ENCODE measurements around the gene C2orf69. TPM values are rescaled to one million over a fixed set of nuclear protein-coding genes. Genes with fewer than 3 reads are reported as not detected.
A peak's percentile ranks its signal among the peaks of the same experiment; 100 is the strongest.

C2orf69 gene
- polyA plus RNA-seq, 3 donors: 10.2 to 12.6 (median 12.3) TPM

DNA sequence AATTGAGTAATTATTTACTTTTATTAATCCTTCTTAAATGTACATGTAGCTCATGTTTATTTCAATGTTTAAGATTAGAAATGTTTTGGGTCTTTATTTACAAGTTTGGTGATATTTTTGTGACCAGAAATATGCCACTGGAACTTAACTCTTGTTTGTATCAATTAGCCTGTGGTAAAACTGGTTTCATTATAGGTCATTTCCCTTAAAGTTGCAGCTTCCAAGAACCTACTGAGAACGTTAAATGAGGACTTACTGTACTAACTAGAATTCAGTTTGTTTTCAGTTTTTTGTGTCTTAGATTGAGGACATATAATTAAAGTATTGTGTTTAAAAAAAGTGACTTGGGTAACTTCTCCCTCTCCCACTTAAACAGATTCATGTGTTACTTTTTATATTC lies 39.9 kb downstream of the C2orf69 start:
- no peak for DNase-seq (ENCODE audit: extremely low read depth in 1 of 11, low read depth in 9 of 11, low spot score in 4 of 11)

DNA sequence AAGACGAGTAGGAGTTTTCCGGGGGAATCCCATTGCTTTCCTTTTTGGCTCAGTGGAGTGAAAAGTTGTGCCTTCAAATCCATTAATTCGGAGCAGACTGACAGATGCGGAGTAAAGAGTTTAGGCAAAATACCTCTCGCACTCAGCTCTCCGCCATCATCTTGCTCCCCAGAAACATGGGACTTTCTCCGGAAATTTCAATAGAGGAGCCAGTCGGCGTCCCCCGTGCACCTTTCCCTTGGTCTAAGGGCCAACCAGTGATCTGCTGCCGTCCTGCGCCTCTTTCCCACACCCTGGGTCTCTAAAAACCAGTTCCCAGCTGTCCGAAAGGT lies 43.9 kb downstream of the C2orf69 start:
- peak in 1 of 11 donors; percentile 45 for DNase-seq (ENCODE audit: extremely low read depth in 1 of 11, low read depth in 9 of 11, low spot score in 4 of 11)

DNA sequence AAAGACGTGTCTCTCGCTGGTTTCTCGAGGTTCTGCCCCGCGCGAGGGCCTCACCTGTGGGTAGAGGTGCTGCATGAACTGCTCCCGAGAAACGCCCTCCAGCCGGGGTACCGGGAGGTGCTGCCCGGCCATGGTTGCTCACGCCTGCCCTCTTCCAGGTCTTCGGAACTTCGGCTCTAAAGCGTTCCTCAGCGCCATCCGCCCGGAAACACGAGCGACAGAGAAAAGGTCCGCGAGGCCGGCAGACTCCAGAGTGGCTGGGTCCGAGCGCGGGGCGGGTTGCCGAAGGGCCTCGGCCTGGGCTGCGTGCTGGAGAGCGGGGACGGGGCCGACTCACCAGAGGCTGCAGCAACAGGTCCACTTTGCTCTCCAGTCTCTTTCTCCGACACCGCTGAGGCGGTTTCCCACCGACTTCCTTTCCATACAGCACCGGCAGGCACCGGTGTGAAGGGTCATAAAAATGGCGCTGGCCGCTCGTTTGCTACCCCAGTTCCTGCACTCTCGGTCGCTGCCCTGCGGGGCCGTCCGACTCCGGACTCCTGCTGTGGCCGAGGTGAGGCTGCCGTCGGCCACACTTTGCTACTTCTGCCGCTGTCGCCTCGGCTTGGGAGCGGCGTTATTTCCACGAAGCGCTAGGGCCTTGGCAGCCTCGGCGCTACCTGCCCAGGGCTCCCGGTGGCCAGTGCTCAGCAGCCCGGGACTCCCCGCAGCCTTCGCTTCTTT lies 44.4 kb downstream of the C2orf69 start, which contains the start of the genes MAIP1 and TYW5:
MAIP1 (plus strand) TSS at position 244 of the 723 bp plus-strand sequence; CDS start at position 461, 217 bp downstream.
TYW5 (minus strand) TSS at position 153 of the 723 bp plus-strand sequence; CDS start at position 132, 21 bp downstream.
- DNase-seq (ENCODE audit: extremely low read depth in 1 of 11, low read depth in 9 of 11, low spot score in 4 of 11): peak; percentile 56 to 82 (median 78)

DNA sequence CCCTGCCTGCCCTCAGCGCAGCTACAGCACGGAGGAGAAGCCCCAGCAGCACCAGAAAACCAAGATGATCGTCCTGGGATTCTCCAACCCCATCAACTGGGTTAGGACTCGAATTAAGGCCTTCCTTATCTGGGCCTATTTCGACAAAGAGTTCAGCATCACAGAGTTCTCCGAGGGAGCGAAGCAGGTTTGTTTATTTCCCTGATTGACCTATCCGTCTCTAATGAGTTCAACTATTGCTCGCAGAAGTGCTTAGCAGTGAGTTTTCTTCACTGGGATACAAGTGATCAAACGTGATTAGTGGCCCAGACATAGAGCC lies 44.9 kb downstream of the C2orf69 start:
- peak in 2 of 11 donors; percentile 9 to 16 for DNase-seq (ENCODE audit: extremely low read depth in 1 of 11, low read depth in 9 of 11, low spot score in 4 of 11)

DNA sequence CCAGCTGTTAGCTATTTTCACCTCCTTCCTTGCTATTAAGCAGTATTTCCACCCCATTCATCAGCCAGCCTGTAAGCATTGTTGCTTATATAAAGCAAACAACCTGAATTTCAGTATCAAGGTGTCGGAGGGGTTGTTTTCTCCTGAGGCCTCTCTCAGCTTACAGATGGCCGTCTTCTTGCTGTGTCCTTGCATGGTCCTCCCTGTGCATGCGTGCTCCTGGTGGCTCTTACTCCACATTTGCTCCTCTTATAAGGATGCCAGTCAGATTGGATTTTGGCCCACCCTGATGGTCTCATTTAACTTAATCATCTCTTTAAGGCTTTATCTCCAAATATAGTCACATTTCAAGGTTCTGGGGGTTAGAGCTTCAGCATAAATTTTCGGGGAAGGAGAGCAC lies 46.9 kb downstream of the C2orf69 start:
- no peak for DNase-seq (ENCODE audit: extremely low read depth in 1 of 11, low read depth in 9 of 11, low spot score in 4 of 11)

DNA sequence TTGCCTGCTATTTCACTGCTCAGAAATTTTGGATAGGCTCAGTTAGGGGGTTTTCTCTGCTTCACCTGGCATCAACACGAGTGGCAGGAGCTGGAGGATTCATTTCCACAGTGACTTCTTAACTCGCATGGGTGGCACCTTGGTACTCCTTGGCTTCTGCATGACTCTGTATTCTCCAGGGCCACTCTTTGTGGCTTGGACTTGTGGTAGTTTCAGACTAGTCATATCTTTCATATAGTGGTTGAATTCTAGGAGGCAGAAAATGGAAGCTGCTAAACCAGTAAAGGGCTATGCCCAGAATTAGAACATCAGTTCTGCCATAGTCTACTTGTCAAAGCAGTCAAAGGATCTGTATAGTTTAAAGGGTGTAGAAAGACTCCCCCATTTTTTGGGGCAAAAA lies 51.1 kb downstream of the C2orf69 start:
- DNase-seq (ENCODE audit: extremely low read depth in 1 of 11, low read depth in 9 of 11, low spot score in 4 of 11): no peak

DNA sequence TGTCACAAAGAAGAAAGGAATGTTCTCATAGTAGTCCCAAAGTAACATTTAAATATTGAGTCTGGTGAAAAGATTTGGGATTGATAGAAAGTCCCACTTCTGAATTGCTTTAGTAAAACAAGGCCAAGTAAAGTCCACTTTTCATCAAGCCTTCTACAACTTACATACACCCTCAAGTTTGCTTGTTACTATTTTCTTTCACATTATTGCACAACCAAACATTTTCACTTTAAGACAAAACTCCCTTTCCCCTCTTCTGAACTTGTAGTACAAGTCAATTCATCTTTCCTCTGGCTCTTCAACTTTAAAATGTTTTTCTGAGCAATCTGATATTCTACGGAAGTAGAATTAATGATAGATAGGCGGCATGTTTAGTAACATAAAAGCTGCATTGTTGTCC lies 55.3 kb downstream of the C2orf69 start:
- DNase-seq (ENCODE audit: extremely low read depth in 1 of 11, low read depth in 9 of 11, low spot score in 4 of 11): no peak

DNA sequence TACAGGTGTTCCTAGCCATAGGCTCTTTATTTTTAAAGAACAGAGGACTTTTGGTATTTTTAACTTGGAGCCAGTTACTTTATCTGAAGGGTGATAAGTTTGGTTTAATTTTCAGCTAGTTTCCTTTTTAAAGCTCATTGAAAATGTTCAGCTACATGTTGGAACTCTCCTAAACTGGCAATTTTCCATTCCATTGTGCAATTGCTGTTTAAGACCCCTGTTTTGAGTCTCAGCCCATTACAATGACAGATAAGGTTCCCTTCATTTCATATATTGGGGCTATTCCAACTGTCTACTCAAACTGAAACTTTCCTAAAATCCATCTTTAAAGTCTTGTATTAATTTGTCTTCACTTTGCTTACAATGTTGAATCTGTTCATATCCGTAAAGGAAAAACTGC lies 55.9 kb downstream of the C2orf69 start:
- DNase-seq (ENCODE audit: extremely low read depth in 1 of 11, low read depth in 9 of 11, low spot score in 4 of 11): no peak

DNA sequence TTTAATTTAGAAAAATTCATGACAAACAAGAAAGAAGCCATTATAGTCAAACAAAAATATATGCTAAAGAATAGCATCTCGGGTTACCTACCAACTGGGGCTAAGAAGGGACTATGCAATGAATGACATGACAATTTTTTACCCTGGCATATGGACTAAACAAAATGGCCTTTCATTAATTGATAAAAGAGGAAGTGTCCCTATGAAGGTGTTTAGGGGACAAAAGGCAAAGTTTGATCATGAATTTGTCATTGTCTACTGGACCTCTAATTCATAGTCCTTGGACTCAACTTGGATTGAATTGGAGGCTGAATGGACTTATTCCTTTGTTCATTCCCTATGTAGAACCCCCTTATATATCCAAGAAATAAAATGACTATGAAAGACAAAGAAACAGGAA lies 57.0 kb downstream of the C2orf69 start:
- DNase-seq (ENCODE audit: extremely low read depth in 1 of 11, low read depth in 9 of 11, low spot score in 4 of 11): no peak

DNA sequence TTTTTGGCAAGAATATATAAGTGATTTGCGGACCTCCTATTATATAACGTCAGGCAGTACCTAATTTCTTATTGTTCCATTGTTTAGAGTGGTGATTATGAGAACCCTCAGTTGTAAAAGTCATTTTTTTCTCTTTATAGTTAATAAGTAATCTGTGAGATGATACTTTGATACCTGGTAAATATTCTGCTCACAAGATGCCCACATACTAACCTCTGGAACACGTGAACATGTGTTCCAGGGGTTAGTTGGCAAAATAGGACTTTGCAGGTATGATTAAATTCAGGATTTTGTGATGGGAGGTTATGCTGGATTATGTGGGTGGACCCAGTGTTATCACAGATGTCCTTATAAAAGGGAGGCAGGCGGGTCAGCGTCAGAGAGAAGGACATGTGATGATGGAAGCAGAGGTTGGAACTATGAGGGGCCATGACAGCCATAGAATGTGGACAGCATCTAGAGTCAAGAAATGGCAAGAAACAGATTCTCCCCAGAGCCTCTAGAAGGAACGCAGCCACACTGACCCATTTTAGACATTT lies 61.1 kb downstream of the C2orf69 start:
- DNase-seq (ENCODE audit: extremely low read depth in 1 of 11, low read depth in 9 of 11, low spot score in 4 of 11): no peak

DNA sequence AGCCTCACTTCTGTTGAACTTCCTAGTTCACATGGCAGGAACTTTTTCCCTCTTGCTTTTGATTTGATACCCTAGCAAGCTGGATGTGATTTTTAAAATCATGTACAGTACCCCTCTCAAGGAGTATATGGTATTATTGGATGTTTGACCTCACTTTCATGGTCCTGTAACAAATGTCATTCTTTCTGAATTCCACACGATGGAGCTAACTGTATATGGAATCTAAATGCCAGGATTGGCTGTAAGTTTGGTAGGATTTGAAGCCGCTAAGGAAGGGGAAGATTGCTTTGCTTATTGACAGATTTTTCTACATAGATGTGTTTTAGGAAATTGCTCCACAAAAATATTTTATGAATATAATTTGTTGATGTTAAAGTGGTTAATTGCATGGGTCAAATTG lies 62.6 kb downstream of the C2orf69 start:
- no peak for DNase-seq (ENCODE audit: extremely low read depth in 1 of 11, low read depth in 9 of 11, low spot score in 4 of 11)

DNA sequence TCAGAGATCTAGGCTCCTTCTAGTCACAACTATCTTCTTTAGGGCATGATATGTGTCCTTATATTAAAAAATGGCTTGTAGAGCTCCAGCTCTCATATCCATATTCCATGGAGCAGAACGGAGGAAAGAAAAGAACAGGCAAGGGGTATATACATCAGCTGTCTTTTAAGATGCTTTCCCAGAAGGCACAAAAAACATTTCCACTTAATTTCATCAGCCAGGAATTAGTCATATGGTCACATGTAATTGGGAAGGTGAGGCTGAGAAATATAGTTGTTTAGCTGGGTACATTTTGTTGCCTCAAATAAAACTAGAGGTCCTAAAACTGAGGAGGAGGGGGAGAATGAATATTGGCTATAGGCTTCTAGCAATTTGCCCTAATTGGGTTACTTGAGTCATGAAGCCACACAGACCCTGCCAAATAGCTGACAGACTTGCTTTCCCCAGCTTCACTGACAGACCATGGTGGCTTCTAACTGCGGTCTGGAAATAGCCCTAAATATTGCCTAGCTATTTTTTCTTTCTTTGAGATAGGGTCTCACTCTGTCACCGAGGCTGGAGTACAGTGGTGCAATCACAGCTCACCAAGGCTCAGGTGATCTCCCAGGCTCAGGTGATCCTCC lies 64.3 kb downstream of the C2orf69 start:
- no peak for DNase-seq (ENCODE audit: extremely low read depth in 1 of 11, low read depth in 9 of 11, low spot score in 4 of 11)

Other genes starting within 250 kb of the C2orf69 start
- 1 to 10 TPM; 1.2 to 2.0 (median 1.7) TPM for gene FTCDNL1, start 60.1 kb upstream of the C2orf69 start, polyA plus RNA-seq (ENCODE audit: insufficient read length in 3 of 3)
- 10 to 100 TPM; 12.1 to 19.4 (median 13.8) TPM for gene TYW5, start 44.2 kb downstream of the C2orf69 start, polyA plus RNA-seq (ENCODE audit: insufficient read length in 3 of 3)
- gene MAIP1, start 44.3 kb downstream of the C2orf69 start, polyA plus RNA-seq (ENCODE audit: insufficient read length in 3 of 3): 10 to 100 TPM; 29.2 to 40.1 (median 31.1) TPM

Measured in renal cortex interstitium (tissue), 11 donors.